Heart left ventricle (tissue), 13 donors: ENCODE results near the gene NTRK3.

Source experiments
- POLR2A ChIP-seq, 2 donors: fragments of 450-650 bp; IDR thresholded peaks; one replicate each; pipeline ENCODE4 v1.6.1; 2017; ENCODE audit warnings: antibody characterized with exemption in 2 of 2, mild to moderate bottlenecking in 2 of 2, moderate library complexity in 2 of 2
- TF ChIP-seq, protein P1 (sequence below), 12 donors: fragments of 200-600 bp; sonication (generic) in 4 of 12; IDR thresholded peaks; one replicate each; pipeline versions ENCODE4 v1.5.0 to v1.8.0; 2018 to 2022; ENCODE audit warnings: antibody characterized with exemption in 12 of 12, mild to moderate bottlenecking in 5 of 12
- donor health status: ischemic (EF 13 %, LVEDD 7.1; RV severe dilation, severe dysfunction).
- donor health status: DM: no; HTN: yes; CAD: no.
- donor health status: DM: no; HTN: no; CAD: no.
- donor health status: ischemic (EF 25% LVEDD 6.9; RV normal size, moderate dysfunction).
- donor health status: ischemic (EF 25% LVEDD 5.7; RV mildly dilated, moderate dysfunction).
- donor health status: ischemic (EF 35%, LVEDD 5.7; RV mildly dilated, moderate dysfunction).
- donor health status: nonischemic (EF 11% LVEDD 7.7; RV severe dilation, severe dysfunction).
- donor health status: DM: yes; HTN: yes; CAD: no.
- donor health status: PGD.
- donor health status: ischemic (EF 29% LVEDD 5.4; RV normal size, mild dysfunction).
- donor health status: nonischemic (EF 23%, LVEDD 6.1; RV moderate dilation, normal function).

DNA sequence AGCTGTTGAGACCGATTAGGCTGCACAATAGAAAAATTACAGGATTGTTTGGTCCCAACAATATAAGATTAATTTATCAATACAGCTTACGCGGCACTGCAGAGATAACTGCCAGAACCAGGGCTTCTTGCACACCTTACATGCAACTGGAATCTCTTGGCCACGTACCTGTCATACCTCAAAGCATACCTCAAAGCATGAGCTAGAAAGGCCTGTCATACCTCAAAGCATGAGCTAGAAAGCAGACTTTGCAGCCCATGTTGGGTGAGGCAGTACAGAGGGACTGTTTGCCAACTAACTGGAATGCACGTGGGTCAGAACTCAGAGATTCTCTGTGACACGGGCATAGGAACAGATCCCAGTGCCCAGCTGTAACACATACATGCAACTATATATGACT, 34.7 kb downstream of the NTRK3 start:
- TF ChIP-seq, protein P1, sequence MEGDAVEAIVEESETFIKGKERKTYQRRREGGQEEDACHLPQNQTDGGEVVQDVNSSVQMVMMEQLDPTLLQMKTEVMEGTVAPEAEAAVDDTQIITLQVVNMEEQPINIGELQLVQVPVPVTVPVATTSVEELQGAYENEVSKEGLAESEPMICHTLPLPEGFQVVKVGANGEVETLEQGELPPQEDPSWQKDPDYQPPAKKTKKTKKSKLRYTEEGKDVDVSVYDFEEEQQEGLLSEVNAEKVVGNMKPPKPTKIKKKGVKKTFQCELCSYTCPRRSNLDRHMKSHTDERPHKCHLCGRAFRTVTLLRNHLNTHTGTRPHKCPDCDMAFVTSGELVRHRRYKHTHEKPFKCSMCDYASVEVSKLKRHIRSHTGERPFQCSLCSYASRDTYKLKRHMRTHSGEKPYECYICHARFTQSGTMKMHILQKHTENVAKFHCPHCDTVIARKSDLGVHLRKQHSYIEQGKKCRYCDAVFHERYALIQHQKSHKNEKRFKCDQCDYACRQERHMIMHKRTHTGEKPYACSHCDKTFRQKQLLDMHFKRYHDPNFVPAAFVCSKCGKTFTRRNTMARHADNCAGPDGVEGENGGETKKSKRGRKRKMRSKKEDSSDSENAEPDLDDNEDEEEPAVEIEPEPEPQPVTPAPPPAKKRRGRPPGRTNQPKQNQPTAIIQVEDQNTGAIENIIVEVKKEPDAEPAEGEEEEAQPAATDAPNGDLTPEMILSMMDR (IDR thresholded peaks at IDR 0.05), result no peak
- TF ChIP-seq POLR2A (IDR thresholded peaks at IDR 0.05), result no peak
